HepG2 (cell line): Measurements from ENCODE around the gene NOBOX.
A peak's percentile ranks its signal among the peaks of the same experiment; 100 is the strongest.

Source experiments
- CEBPB ChIP-seq: IDR thresholded peaks from 2 replicates; pipeline ENCODE4 v1.6.1; 2011; ENCODE audit warnings: low read depth, low read length, improper control_type of control experiment, borderline replicate concordance
- CTCF ChIP-seq: sonication (generic); formaldehyde crosslinking; IDR thresholded peaks from 2 replicates; pipeline ENCODE4 v1.5.0; 2020; ENCODE audit warnings: mild to moderate bottlenecking, missing genetic modification reagents, moderate library complexity
- EP300 ChIP-seq, 3 experiments: sonication (generic) in 1 of 3; formaldehyde crosslinking in 1 of 3; IDR thresholded peaks; 2 replicates each; pipeline versions ENCODE4 v1.5.1 to v1.6.1; 2011 to 2020; ENCODE audit warnings: low read depth in 2 of 3, low read length in 2 of 3, borderline replicate concordance in 1 of 3, improper control_type of control experiment in 1 of 3, mild to moderate bottlenecking in 1 of 3, missing genetic modification reagents in 1 of 3, moderate library complexity in 1 of 3
- KAT2B ChIP-seq: fragments of 150-350 bp; IDR thresholded peaks from 2 replicates; pipeline ENCODE4 v1.6.1; 2014; ENCODE audit warnings: low read depth, low read length, borderline replicate concordance
- KIAA2018 ChIP-seq: sonication (generic); formaldehyde crosslinking; IDR thresholded peaks from 2 replicates; pipeline ENCODE4 v1.5.0; 2020; ENCODE audit warnings: mild to moderate bottlenecking, missing genetic modification reagents, borderline replicate concordance
- MTF1 ChIP-seq: sonication (generic); formaldehyde crosslinking; IDR thresholded peaks from 2 replicates; pipeline ENCODE4 v1.5.0; 2020; ENCODE audit warnings: missing genetic modification reagents
- SRF ChIP-seq: IDR thresholded peaks from 2 replicates; pipeline ENCODE4 v1.6.1; 2011; ENCODE audit warnings: mild to moderate bottlenecking, low read depth, low read length, moderate library complexity
- YY1 ChIP-seq: IDR thresholded peaks from 2 replicates; pipeline ENCODE4 v1.6.1; 2011; ENCODE audit warnings: low read length, low read depth, moderate library complexity, mild to moderate bottlenecking; ENCODE audit not compliant: insufficient read depth, insufficient replicate concordance
- ZNF704 ChIP-seq: sonication (generic); formaldehyde crosslinking; IDR thresholded peaks from 2 replicates; pipeline ENCODE4 v1.8.1; 2023; ENCODE audit warnings: mild to moderate bottlenecking, inconsistent platforms, moderate library complexity, missing genetic modification reagents, borderline replicate concordance

- TF ChIP-seq EP300 (IDR thresholded peaks at IDR 0.05; ENCODE audit: low read depth in 2 of 2, low read length in 2 of 2): 0 out of 4 replicates have a peak, but pooled peaks of 1 of the 2 experiments have one; percentile 23
- TF ChIP-seq EP300 (CRISPR knock-in tag; IDR thresholded peaks at IDR 0.05; ENCODE audit: borderline replicate concordance): no peak
- TF ChIP-seq ZNF704 (CRISPR knock-in tag): no peak
- TF ChIP-seq MTF1 (CRISPR knock-in tag): no peak
- TF ChIP-seq CTCF (CRISPR knock-in tag): no peak
- no peak for TF ChIP-seq YY1
- no peak for TF ChIP-seq CEBPB
- TF ChIP-seq KAT2B: no peak
- no peak for TF ChIP-seq SRF
- TF ChIP-seq KIAA2018 (CRISPR knock-in tag): no peak
These were observed 35.3 kb upstream of the NOBOX start for GRCh38 chr7:144438759-144439158.
